NCI-H2171 treated with DMSO at 0.1 percent for 48 hours (cell line): Measurements from ENCODE around the gene LYAR.

Experiments used
- DNase-seq: peaks from one replicate; lab custom pipeline; 2025; lab: John Stamatoyannopoulos, UW

The LYAR gene

DNA sequence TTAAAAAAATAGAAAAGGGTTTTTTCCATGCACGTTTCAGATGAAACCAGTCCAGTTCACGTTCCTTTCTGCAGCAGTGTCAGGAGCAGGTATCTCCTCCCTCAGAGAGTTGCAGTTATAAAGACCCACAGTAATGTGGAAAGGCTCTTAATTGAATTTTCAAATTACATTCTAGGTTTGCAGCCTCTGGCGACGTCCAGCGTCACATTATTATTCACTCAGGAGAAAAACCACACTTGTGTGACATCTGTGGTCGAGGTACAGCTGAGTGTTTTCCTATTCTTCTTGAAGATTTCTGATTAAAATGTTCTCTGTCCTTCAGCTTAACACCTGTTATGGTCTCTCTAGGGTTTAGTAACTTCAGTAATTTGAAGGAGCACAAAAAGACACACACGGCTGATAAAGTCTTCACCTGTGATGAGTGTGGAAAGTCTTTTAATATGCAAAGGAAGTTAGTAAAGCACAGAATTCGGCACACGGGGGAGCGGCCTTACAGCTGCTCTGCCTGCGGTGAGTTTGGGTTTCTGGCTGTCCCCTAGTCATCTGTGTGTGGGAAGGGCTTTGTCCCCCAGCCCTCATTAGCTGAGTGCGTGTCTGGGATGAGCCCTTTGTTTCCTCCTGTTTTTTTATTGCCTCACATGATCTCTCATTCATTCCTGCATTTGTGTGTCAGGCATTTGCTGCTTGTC lies 25.7 kb upstream of the LYAR start:
- DNase-seq, result no peak

DNA sequence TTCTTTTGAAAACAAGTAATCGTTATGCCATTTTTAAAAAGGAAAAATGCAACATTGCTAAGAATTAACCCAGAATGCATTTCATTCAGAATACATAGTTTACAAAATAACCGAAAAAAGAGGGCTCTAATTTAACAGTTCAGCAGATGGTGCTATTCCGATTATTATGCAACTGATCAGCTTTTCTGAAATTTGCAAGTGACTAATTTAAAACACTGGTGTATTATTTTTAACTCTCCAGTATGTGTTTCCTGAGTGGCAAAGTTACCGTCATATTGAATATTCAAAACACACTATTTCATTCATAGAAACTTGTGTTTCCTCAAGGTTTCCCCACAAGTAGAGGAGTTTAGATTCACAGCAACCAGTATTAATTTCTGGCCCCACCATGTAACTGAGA lies 21.2 kb upstream of the LYAR start:
- DNase-seq, result no peak

DNA sequence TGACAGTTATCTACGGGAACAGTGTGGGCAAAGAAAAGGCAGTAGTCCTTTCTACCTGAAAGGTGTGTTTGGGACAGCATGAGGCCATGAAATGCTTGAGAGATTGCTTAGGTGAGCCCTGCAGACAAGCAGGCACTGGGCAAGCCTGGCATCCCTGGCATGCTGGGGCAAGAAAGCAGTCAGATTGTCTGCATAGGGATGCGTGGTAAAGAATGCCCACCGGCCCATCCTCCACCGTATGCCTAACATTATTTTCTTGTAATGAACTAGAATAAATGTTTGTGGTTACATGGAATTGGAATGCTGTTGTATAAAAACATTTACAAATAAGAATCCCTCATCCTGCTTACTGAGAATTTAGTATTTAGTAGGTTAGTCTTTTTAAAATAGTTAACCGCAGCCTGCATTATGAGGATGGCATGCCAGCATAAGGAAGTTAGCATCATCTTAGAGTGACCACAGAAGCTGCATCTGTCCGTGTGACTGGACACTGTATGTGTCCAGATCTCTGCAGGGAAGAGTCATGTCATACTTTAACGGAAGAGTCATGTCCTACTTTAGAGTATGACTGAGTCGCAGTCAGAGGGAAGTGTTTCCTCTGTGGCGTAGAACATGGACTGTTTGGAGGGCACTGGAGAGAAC lies 19.0 kb upstream of the LYAR start:
- no peak for DNase-seq

DNA sequence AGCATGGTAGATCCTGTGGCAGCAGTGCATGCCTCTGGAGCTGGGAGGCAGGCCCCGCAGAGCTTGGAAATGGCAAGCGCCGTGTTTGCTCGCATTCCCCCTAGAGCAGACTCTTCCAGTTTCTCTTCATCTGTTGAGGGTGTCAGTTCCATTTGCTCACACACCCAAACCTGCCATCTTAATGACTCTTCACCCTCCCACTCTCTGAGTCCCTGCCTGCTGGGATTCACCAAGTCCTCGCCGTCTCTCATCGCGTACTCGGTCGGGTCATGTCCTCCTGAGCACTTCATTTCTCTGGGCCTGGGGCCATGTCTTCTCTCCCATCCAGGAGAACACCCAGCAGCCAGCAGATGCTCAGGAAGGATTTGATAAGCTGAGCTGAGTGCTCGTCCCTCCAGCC lies 17.0 kb upstream of the LYAR start:
- DNase-seq, result no peak

DNA sequence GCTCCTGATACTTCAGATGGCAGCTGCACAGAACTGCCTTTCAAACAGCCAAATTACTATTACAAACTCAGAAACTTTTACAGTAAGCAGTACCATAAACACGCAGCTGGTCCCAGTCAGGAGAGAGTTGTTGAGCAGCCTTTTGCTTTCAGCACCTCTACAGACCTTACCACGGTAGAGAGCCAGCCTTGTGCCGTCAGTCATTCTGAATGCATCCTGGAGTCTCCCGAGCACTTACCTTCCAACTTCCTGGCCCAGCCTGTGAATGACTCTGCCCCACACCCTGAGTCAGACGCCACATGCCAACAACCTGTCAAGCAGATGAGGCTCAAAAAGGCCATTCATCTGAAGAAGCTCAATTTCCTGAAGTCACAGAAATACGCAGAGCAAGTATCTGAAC lies 12.5 kb upstream of the LYAR start:
- DNase-seq, result no peak

DNA sequence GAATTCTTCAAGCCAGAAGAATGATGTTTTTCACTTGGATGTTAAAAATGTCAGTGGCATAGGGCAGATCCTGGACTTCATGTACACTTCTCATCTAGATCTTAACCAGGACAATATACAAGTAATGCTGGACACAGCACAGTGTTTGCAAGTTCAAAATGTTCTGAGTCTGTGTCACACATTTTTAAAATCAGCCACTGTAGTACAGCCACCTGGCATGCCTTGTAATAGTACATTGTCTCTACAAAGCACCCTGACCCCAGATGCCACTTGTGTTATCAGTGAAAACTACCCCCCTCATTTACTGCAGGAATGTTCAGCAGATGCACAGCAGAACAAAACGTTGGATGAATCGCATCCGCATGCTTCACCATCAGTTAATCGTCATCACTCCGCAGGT lies 12.0 kb upstream of the LYAR start:
- no peak for DNase-seq

DNA sequence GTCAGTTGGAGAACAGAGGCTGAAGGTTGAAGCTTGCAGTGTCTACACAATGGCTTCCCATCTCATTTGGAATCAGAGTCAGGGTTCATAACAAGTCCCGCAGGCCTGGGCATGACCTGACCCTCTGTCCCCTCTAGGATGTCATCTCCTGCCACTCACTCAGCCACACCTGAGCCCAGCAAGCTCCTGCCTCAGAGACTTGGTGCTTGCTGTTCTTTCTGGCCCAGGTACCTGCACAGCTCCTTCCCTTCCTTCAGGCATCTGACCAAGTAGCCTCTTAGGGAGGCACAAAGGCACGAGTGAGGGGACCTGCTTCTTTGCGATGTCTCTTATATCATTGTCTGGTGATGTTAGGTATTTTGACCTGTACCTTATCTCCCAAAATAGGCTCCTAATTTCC lies 9.1 kb upstream of the LYAR start:
- DNase-seq, result no peak

DNA sequence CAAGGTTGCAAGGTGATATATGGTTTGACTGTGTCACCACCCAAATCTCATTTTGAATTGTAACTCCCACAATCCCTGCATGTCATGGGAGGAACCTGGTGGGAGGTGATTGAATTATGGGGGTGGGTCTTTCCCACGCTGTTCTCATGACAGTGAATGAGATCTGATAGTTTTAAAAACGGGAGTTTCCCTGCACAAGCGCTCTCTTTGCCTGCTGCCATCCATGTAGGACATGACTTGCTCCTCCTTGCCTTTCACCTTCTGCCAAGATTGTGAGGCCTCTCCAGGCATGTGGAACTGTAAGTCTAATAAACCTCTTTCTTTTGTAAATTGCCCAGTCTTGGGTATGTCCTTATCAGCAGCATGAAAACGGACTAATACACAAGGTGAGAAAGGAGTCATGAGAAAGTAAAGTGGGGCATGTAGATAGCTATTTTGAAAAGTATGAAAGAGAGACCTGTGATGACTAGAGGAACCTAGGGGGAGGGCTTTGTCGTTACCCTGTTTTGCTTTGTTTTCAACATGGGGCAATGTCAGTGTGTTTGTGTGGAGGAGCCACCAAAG lies 6.4 kb upstream of the LYAR start:
- no peak for DNase-seq

DNA sequence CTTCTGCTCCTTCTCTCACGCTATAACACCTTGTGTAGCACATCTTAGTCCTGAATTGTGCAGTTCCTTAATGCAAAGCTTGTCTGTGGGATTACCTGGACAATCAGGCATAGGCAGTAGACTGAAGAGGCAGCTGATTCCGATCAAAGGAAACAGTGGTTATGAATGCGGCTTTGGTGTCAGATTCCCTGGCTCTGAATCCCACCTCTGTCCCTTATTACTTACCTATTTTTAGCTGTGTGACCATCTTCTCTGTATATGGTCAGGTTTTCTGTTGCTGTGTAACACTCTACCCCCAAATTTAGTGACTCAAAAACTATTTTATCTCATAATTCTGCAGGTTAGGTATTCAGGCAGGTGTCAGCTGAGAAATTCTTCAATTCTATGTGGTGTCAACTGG lies 3.3 kb upstream of the LYAR start:
- DNase-seq, result no peak

DNA sequence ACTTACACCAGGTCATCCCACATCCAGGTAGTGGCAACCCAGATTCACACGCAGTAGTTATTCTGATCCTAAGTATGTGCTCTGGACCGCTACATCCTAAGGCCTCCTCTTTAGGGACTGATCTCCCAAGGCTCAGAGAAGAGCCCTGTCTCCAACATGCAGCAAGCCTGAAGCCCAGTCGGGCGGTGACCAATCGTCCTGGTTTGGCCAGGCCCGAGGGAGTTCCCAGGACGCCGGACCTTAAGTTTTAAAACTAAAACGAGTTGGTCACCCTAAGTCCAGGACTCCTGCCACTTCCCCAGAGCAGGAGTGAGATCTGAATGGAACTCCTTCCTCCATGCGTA lies 385 bp downstream of the LYAR start:
- no peak for DNase-seq

DNA sequence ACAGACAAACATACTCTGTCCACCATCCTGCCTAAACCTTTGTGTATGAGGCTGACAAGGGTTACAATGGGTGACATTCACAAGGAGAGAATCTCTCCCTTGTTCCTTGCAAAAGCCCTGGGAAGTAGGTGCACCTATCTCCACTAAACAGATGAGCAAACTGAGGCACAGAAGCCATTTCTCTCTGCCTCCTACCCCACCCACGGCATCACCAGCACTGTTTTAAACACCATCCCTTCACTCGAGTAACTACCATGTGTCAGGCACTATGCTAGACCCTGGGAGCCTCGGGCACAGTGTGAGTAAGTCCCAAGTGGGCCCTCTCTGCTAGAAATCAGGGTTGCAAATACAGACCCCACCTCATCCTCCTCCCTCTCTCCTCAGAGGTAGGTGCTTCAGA lies 899 bp downstream of the LYAR start:
- no peak for DNase-seq

DNA sequence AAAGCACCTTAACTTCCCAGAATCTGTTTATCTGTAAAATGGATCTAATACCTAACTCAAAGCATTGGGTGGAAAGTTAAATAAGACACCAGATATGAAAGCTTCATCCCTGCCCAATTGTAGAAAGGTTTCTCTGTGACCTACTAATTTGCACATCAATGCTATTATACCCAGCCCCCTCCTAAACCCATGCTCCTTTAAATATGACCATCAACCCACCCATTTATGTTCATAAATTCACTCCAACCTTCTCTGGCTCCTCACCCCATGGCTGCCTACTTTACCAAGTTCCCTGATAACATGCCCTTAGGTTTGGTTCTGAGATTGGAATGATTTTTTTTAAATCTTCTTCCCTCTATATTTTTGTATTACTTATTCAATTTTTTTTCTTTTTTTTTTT lies 1.9 kb downstream of the LYAR start:
- no peak for DNase-seq

DNA sequence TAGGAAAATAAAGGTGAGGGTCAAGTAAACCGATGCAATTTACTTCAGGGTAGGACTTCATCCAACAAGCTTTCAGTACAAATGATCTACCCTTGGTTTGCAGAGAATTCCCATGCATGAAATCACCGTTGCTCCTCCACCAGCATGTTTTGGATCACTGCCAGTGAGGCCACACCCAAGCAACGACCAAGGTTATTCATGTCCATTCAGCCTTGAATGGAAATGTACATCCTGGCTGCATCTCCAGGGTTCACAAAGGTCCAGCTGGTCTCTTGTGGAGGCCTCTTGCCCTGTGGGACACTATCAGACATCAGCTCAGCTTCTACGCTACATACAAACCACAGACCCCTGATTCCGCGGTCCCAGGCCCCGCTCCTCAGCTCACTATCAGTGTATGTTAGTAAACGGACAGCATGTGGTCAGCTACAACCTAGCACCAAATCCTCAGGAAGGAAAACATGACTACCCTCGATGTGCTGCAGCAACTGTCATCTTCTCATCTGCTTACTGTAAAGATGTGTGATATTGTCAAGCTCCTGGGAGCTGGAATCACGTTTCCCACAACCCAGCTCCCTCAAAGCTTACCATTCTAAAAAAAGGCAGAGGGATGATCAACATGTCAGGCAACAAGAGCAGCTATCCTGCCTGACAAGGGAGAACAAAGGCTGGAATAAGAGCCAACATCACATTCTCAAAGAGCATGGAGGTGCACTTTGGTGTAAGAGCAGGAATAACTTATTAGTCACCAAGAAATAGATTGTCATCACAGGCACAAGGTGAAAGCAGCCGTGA lies 4.9 kb downstream of the LYAR start:
- no peak for DNase-seq

DNA sequence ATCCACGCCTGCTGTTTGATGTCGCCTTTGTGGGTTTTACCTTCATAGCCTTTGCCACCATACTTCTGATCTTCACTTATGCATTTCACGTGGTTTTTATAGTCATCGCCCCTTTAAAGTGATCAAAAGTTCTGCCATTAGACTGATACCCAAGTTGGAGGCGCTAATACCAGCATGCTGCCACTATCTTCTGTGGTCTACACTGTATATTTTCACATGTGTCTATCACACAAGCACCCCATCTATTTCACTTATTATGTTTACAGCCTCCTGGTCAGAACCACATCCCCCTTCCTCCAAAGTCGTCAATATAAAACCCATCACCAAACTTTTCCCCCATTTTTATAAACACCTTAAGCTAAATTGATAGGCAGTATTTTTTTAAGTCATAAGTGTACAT lies 8.2 kb downstream of the LYAR start:
- DNase-seq, result no peak

DNA sequence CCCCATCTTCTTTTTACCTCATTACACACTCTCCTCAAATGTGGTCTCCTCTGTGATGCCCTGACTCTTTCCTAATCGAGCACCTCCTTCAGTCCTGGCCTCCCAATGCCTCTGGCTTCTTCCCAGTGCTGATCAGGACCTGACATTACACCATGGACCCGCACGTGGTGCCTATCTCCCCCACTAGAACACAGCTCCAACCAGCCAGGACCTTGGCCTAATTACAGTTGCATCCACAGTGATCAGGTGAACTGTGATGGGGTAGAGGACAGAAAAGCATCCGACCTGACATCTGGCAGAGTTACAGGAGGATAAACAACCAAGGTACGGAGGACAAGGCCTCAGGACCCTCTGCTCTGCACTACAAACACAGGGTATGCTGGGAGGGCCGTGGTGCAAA lies 12.4 kb downstream of the LYAR start:
- no peak for DNase-seq

DNA sequence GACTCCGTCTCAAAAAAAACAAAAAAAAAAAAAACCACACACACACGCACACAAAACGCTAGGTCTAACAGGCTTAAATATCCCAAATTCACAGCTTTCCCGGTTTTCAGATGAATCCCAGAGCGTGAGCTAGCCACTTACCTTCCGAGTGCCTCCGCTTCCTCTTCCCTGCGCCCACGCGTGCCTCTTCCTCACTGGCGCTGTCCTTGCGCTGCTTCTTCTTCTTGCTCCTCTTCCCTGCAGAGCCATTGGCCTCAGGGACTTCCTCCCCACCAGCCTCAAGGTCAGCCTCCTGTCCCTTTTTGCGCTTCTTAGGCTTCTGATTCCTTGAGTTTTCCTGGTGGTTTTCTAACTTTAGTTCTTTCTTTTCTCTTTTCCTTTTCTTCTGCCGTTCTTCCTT lies 15.7 kb downstream of the LYAR start:
- DNase-seq, result no peak

DNA sequence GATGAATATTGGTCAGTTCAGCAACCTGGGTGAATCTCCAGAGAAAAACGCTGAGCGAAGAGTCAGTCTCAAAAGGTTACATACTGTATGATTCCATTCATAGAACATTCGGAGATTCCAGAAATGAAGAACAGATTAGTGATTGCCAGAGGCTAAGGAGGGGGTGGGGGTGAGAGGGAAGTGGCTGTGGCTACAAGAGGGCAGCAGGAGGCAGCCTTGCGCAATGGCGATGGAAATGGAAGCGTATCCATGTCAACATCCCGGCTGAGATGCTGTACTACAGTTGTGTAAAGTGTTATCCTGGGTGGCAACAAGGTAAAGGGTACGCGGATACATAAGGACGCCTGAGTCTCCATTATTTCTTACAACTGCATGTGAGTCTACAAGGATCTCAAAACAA lies 18.0 kb downstream of the LYAR start:
- DNase-seq, result no peak

DNA sequence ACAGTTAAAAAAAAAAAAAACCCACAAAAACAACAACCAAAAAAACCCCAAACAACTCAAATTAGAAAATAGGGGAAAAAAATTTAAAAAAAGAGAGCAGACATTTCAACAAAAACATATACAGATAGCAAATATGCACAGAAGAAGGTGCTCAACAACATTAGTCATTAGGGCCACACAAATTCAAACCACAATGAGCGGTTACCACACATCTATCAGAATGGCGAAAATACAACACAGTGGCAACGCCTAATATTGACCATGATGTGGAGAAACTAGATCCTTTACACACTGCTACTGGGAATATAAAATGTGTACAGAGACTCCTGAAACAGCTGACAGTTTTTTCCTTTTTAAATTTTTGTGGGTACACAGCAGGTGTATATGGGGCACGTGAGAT lies 19.4 kb downstream of the LYAR start:
- no peak for DNase-seq

DNA sequence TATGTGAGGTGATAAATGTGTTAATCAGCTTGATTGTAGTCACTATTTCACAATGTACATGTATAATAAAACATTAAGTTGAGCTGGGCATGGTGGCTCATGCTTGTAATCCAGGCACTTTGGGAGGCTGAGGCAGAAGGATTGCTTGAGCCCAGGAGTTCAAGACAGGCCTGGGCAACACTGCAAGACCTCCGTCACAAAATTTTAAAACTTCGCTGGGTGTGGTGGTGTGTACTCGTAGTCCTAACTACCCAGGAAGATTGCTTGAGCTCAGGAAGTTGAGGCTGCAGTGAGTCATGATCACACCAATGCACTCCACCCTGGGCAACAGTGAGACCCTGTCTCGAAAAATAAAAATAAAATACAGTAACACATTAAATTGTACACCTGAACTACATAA lies 20.1 kb downstream of the LYAR start:
- DNase-seq, result no peak

DNA sequence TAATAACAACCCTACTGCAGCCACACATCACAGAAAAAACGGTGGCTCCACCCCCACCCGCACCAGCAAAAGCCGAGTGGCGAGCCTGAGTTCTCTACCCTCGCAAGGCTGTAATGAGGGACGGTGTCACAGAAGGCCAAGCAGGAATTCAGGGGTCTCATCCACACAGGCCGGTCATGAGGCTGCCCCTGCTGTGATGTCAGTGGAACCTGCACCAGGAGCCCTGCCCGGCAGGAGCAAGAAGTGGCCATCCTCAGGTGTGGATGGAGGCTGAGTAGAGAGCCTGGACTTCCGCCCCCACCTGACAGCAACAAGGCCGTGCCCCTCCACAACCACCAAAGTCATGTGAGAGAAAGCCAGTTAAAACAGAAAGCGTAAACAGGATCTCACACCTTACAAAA lies 20.6 kb downstream of the LYAR start:
- no peak for DNase-seq

DNA sequence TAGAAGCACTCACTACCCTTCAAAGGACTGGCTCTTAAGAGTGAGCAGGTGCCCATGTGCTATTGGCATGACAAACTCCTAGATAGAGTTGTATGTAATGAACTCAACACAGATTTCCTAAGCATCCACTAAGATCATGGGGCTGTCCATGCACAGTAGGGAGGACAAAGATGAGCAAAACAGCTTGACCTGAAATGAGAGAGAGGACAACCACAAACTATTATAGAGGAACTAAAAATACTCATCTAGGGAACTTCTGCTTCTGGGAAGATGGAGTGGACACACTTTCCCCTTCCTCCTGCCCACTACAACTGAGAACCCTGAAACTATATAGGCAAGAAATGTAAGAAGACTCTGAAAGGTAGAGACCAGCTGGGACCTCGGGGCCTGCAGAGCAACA lies 21.2 kb downstream of the LYAR start:
- no peak for DNase-seq

DNA sequence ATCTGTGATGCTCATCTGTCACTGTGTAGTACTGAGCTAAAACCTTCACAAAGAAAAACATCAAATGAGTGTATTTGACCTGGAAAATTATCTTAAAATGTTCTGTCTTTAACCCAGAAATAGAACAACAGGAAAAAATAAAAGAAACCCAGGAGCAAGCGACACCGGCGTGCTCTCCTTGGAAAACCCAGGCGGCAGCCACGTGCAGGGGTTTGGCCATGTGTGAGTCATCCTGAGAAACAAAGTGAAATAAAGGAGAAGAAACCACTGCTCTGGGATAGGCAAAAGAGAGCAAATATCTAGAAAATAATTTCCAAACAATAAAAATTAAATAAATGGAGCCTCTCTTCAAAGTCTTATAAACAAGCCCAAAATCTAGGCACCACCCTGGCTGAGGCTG lies 22.0 kb downstream of the LYAR start:
- DNase-seq, result no peak

DNA sequence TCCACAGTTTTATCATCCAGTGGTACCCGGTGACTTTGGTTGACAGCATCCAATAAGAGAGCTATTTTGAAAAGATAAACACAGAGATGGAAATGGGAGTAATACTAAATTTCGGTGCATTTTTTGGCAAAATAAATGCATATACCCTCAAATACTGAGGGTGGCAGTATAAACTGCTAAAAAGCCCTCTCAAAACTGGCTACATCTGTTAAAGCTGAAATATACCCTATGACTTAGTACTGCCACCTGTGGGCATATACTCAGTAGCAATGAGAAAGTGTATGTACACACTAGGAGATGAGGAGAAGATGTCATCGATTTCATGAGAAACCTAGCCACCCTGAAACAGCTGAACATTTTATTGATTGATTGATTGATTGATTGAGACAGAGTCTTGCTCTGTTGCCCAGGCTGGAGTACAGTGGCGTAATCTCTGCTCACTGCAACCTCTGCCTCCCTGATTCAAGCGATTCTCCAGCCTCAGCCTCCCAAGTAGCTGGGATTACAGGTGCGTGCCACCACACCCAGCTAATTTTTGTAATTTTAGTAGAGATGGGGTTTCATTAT lies 29.7 kb downstream of the LYAR start:
- DNase-seq, result peak; percentile 39
